ENCODE results near the gene KRTAP12-4.
"Not testable (repeated sequence)": the region's sequence is repeated elsewhere in the genome, so short reads cannot be mapped to it uniquely, and the experiment has no call there.

KRTAP12-4 gene

DNA sequence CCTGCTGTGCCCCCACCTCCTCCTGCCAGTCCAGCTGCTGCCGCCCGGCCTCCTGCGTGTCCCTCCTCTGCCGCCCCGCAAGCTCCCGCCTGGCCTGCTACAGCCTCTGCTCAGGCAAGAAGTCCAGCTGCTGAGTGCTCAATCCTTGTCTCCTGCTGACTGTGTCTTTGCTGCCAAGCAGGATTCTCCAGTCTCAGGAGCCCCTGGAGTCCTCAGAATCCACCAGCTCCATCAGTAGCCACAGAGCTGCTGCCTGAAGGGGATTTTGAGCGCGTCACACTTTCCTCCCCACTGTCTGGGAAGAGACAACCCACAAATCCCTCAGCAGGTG, 7.3 kb downstream of the KRTAP12-4 start:
- no peak for DNase-seq (ENCODE audit: low read depth in 1 of 2, low spot score in 1 of 2)
- TF ChIP-seq POLR2AphosphoS5 (IDR thresholded peaks at IDR 0.05; ENCODE audit: low read depth) (no peak), SPI1 (IDR thresholded peaks at IDR 0.05; ENCODE audit: borderline replicate concordance, low read depth) (no peak)

DNA sequence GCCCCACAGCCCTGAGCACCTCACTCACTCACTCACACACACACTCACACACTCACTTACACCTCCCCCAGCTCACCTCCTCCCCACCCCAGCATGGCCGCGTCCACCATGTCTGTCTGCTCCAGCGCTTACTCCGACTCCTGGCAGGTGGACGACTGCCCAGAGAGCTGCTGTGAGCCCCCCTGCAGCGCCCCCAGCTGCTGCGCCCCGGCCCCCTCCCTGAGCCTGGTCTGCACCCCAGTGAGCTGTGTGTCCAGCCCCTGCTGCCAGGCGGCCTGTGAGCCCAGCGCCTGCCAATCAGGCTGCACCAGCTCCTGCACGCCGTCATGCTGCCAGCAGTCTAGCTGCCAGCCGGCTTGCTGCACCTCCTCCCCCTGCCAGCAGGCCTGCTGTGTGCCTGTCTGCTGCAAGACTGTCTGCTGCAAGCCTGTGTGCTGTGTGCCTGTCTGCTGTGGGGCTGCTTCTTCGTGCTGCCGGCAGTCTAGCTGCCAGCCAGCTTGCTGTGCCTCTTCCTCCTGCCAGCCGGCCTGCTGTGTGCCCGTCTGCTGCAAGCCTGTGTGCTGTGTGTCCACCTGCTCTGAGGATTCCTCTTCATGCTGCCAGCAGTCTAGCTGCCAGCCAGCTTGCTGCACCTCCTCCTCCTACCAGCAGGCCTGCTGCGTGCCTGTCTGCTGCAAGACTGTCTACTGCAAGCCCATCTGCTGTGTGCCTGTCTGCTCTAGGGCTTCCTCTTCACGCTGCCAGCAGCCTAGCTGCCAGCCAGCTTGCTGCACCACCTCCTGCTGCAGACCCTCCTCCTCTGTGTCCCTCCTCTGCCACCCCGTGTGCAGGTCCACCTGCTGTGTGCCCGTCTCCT, 7.9 kb downstream of the KRTAP12-4 start, which contains the start of gene KRTAP10-11:
Gene KRTAP10-11, plus strand, starts transcription at position 49 of the 856 bp plus-strand sequence. Its CDS starts 45 bp downstream, at position 94.
- H3K4me3 ChIP-seq (replicated peaks; ENCODE audit: insufficient read depth, low read length); DNase-seq (ENCODE audit: low read depth in 1 of 2, low spot score in 1 of 2); H3K27ac ChIP-seq (replicated peaks); H3K27me3 ChIP-seq (ENCODE audit: insufficient read depth, poor library complexity, severe bottlenecking): not testable (repeated sequence)

More for the DNA sequence above, 7.3 kb downstream of the KRTAP12-4 start:
- no peaks in the 10 kb centered on the region for H3K27me3 ChIP-seq (ENCODE audit: insufficient read depth, poor library complexity, severe bottlenecking)
- H3K4me3 ChIP-seq (replicated peaks; ENCODE audit: insufficient read depth, low read length): no peak overlapping the region
- no peak overlapping the region for H3K27ac ChIP-seq (replicated peaks)

DNA sequence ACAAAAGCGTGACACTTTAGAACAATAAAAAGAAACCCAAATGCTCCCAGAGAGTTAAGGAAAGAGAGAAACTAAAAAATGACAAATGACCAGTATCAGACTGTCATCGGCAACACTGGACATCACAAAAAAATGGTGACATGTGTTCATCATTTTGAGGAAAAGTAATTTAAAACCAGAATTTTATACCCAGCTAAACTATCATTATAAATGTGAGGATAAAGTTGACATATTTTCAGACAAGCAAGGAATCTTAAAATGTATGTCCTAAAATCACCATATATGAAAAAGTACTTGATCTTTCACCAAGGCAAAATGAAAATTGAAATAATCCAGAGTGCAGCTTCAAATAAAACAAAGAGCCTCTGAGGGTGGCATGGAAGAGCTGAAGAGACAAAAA, 9.6 kb downstream of the KRTAP12-4 start:
- DNase-seq (ENCODE audit: low read depth in 1 of 2, low spot score in 1 of 2): no peak
- H3K27ac ChIP-seq (replicated peaks): no peak overlapping the region
- no peak overlapping the region for H3K4me3 ChIP-seq (replicated peaks; ENCODE audit: insufficient read depth, low read length)
- no peaks in the 10 kb centered on the region for H3K27me3 ChIP-seq (ENCODE audit: insufficient read depth, poor library complexity, severe bottlenecking)
- TF ChIP-seq POLR2AphosphoS5 (IDR thresholded peaks at IDR 0.05; ENCODE audit: low read depth) (no peak), SPI1 (IDR thresholded peaks at IDR 0.05; ENCODE audit: borderline replicate concordance, low read depth) (no peak), GABPA (IDR thresholded peaks at IDR 0.05; ENCODE audit: low read depth) (no peak)
- TF ChIP-seq, protein P1, sequence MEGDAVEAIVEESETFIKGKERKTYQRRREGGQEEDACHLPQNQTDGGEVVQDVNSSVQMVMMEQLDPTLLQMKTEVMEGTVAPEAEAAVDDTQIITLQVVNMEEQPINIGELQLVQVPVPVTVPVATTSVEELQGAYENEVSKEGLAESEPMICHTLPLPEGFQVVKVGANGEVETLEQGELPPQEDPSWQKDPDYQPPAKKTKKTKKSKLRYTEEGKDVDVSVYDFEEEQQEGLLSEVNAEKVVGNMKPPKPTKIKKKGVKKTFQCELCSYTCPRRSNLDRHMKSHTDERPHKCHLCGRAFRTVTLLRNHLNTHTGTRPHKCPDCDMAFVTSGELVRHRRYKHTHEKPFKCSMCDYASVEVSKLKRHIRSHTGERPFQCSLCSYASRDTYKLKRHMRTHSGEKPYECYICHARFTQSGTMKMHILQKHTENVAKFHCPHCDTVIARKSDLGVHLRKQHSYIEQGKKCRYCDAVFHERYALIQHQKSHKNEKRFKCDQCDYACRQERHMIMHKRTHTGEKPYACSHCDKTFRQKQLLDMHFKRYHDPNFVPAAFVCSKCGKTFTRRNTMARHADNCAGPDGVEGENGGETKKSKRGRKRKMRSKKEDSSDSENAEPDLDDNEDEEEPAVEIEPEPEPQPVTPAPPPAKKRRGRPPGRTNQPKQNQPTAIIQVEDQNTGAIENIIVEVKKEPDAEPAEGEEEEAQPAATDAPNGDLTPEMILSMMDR (IDR thresholded peaks at IDR 0.05; ENCODE audit: insufficient read depth, low read length): no peak
- TF ChIP-seq, protein P2, sequence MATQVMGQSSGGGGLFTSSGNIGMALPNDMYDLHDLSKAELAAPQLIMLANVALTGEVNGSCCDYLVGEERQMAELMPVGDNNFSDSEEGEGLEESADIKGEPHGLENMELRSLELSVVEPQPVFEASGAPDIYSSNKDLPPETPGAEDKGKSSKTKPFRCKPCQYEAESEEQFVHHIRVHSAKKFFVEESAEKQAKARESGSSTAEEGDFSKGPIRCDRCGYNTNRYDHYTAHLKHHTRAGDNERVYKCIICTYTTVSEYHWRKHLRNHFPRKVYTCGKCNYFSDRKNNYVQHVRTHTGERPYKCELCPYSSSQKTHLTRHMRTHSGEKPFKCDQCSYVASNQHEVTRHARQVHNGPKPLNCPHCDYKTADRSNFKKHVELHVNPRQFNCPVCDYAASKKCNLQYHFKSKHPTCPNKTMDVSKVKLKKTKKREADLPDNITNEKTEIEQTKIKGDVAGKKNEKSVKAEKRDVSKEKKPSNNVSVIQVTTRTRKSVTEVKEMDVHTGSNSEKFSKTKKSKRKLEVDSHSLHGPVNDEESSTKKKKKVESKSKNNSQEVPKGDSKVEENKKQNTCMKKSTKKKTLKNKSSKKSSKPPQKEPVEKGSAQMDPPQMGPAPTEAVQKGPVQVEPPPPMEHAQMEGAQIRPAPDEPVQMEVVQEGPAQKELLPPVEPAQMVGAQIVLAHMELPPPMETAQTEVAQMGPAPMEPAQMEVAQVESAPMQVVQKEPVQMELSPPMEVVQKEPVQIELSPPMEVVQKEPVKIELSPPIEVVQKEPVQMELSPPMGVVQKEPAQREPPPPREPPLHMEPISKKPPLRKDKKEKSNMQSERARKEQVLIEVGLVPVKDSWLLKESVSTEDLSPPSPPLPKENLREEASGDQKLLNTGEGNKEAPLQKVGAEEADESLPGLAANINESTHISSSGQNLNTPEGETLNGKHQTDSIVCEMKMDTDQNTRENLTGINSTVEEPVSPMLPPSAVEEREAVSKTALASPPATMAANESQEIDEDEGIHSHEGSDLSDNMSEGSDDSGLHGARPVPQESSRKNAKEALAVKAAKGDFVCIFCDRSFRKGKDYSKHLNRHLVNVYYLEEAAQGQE (IDR thresholded peaks at IDR 0.05; ENCODE audit: insufficient replicate concordance, low read depth): no peak

DNA sequence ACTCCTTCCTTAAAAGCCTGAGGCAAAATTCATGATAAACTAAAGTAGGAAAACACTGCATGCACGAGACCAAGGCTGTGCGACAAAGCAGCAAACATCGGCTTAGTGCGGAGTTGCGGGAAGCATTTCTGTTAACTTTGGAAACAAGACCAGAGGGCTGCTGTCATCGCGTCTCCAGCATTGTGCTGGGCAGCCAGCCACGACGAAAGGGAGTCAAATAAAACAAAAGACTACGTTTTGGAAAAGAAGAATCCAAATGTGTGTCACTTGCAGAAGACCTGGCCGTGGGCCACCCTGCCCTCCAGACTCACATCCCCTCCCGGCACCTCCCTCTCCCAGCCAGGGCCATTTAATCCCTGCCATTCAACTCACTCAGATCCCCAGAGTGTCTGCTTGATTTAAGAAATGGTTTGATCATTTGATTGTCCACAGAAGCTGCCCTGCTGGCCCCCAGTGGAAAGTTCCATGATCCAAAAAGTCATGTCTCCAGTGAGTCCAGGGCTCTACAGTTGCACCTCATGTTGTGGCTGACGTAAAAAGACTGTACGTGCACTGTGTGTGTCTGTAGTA, 10.6 kb downstream of the KRTAP12-4 start:
- DNase-seq (ENCODE audit: low read depth in 1 of 2, low spot score in 1 of 2): no peak
- TF ChIP-seq GABPA (IDR thresholded peaks at IDR 0.05; ENCODE audit: low read depth) (no peak), POLR2AphosphoS5 (IDR thresholded peaks at IDR 0.05; ENCODE audit: low read depth) (no peak)
- TF ChIP-seq, protein P1 (IDR thresholded peaks at IDR 0.05; ENCODE audit: insufficient read depth, low read length): no peak
- TF ChIP-seq, protein P2 (IDR thresholded peaks at IDR 0.05; ENCODE audit: insufficient replicate concordance, low read depth): no peak
- H3K27ac ChIP-seq (replicated peaks): no peak overlapping the region
- no peaks in the 10 kb centered on the region for H3K27me3 ChIP-seq (ENCODE audit: insufficient read depth, poor library complexity, severe bottlenecking)
- H3K4me3 ChIP-seq (replicated peaks; ENCODE audit: insufficient read depth, low read length): no peak overlapping the region

All from HL-60 (cell line).